Measurements from ENCODE around the gene DCTN3.

Gene DCTN3

GRCh38 chr9:34620061-34620994 lies at the start of gene DCTN3:
DCTN3 (minus strand) TSS chr9:34620495; CDS start chr9:34620464, 31 bp downstream.
- DNase-seq = peak; percentile 89

- DNase-seq = peak; percentile 52
These were observed 45.3 kb upstream of the DCTN3 start for GRCh38 chr9:34665381-34666250.

DNA sequence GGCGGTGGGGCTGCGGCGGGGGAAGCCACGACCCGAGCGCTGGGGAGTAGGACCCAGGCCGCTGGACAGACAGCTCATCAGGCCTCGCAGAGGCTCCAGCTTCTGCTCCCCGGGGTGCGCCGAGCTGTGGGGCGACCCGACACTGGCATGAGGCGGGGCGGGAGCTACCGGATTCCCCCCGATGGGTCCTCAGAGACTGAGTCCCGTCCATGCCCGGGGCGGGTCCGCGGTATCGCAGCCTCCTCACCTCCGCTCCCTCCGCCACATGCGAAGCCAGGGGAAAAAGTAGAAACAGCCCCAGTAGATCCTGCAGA lies 44.7 kb upstream of the DCTN3 start:
- DNase-seq = no peak

DNA sequence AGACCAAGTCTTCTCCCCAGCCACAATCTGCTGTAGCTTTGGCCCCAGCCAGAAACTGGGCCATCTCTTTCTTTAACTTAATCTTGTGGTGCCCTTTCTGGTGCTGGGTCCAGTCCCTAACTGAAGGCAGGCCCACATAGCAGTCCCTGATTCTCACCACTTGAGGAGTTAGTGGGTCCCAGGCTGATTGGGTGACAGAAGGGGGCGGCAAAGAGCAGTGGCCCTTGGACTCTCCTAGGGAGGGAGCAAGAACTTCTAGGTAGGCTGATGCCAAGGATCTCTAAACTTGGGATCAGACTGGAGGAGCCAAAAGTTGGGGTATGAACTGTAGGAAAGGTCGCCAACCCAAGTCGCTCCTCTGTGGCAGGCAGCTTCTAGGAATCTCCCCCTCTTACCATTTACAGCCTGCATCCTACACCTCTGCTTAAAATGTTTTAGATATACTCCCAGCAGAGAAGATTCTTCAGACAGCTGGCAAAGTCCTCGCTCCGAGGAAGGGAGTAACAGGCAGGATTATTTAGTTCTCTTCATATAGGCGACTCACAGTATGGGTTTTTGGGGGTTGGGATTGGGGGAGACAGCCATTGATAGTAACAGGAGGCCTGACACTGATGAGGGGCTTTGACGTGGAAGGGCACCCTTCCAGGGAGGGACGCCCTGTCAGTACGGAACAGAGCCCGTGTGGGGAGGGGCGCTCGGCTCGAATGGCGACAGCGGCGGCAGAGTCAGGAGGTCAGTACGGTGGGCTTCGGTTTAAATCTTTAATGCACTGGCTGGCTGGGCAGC lies 44.2 kb upstream of the DCTN3 start:
- DNase-seq = peak; percentile 45

DNA sequence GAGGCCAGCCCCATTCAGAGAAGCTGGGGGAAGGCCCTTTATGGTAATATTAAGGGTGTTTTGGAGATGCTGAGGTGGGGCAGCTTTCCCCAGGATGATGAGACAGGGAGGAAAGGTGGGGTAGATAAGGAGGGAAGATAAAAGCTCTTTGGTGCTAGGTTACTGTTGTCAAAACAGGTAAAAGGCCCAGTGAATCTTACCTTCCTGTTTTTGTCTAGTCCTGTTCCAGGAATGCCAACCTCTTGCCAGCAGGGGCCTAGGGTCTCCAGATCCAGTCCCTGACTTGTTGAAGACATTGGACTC lies 43.0 kb upstream of the DCTN3 start:
- no peak for DNase-seq

GRCh38 chr9:34662526-34663302 lies 42.4 kb upstream of the DCTN3 start, which contains the start of gene CCL27:
CCL27 (minus strand) TSS chr9:34662657; CDS start chr9:34662633, 24 bp downstream.
- no peak for DNase-seq

GRCh38 chr9:34659592-34660253 lies 39.4 kb upstream of the DCTN3 start:
- peak; percentile 48 for DNase-seq

GRCh38 chr9:34658461-34658860 lies 38.2 kb upstream of the DCTN3 start:
- no peak for DNase-seq

DNA sequence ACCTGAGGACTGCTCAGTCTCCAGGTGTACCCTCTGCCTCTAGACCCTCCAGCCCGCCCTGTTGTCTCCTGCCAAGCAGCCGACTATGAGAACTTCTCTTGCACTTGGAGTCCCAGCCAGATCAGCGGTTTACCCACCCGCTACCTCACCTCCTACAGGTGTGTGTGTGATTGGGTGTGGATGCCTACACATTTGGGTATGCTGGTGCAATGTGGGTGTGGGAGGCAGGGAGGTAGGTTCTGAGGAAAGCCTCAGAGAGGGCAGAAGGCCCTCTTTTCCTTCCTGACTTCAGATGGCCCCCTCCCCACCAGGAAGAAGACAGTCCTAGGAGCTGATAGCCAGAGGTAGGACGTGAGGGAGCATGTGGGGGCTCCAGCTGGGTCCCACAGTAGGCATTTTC lies 36.7 kb upstream of the DCTN3 start:
- DNase-seq = no peak

GRCh38 chr9:34655394-34655793 lies 35.1 kb upstream of the DCTN3 start:
- DNase-seq = no peak

- DNase-seq = peak; percentile 88
These were observed 34.2 kb upstream of the DCTN3 start for GRCh38 chr9:34654323-34655051.

DNA sequence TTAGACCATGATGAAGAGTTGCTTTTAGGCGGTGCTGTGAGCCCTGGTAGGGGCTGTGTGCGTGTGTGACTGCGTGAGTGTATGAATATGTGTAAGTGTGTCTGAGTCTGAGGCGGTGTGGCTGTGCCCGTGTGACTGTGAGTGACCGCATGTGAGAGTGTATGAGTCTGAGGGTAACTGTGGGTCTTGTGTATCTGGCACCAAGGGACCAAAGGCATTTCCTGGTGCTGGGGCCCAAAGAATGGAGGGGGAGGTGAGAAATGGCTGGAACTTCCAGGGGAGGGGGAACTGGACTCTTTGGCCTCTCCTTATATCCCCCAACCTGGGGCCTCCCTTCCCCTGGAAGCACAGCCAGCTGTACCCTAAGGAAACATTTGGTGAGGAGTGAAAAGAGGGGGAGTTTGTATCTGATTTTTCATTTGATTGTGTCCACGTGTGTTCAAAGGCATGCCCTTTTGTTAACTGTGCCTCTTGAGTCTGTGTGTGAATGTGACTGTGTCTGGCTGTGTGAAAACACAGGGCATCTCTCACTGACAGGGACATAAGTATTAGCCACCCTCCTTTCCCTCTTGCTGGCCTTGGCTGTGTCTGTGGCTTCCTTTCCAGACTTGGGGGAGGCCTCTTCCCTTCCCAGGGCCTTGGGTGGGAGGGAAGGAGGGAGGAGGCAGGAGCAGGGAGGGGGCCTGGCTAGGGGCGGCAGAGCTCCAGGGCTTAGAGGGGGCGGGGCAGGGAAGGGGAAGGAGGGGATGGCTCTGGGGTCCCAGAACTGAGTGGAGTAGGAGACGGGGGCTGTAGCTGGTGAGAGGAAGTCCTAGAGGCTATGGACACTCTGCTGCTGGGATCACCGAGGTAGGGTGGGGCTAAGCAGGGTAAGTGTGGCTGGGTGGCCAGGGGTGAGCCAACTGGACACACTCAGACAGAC lies 33.1 kb upstream of the DCTN3 start:
- DNase-seq = no peak

- DNase-seq = no peak
These were observed 32.3 kb upstream of the DCTN3 start for GRCh38 chr9:34652602-34653000.

DNA sequence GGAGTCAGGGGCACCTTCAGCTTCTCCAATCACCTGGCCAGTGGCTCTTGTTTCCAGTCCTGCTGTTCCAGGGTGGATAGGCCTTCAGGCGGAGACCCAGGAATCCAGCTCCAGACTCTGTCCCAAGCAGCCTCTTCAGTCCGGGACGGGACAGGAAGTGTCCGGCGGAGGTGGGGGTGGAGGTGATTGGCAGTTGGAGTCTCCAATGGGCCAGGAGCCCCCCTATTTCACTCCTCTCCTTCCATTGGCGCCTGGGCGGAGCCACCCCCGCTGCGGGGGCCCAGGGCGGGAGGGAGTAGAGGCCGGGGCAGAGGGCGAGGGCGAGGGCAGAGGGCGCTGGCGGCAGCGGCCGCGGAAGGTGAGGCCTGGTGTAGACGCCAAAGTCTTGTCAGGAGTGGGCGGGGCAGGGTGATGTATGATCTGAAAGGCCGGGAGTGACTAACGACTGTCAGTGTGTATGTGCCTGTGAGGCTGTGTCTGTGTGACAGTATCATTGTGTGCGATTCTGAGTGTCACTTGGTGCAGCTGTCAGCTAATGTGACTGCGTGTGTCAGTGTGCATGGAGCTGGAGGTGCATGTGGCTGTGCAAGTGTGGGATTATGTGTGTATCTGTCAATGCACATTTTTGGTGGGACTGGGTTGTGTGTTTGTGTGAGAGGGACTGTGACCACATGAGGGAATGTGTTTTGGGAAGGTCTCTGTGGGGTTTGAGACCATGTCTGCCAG lies 31.7 kb upstream of the DCTN3 start, which contains the start of gene IL11RA:
TSS of gene IL11RA (plus strand) at position 310 of the 726 bp plus-strand sequence. CDS start 3,033 bp downstream, outside the sequence.
- DNase-seq = peak; percentile 27

GRCh38 chr9:34651321-34651720 lies 31.0 kb upstream of the DCTN3 start:
- no peak for DNase-seq

GRCh38 chr9:34650816-34651215 lies 30.5 kb upstream of the DCTN3 start:
- DNase-seq = no peak

DNA sequence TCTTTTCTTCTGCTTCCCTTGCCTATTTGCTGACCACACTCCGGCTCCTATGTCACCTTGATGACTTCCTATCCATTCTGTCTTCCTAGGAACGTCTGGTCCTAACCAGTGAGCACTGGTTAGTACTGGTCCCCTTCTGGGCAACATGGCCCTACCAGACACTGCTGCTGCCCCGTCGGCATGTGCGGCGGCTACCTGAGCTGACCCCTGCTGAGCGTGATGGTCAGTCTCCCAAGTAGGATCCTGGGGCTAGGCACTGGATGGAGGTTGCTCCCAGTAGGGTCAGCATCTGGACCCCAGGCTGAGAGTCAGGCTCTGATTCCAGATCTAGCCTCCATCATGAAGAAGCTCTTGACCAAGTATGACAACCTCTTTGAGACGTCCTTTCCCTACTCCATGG lies 28.4 kb upstream of the DCTN3 start:
- no peak for DNase-seq

- DNase-seq = no peak
These were observed 27.4 kb upstream of the DCTN3 start for GRCh38 chr9:34647651-34648050.

- no peak for DNase-seq
These were observed 26.7 kb upstream of the DCTN3 start for GRCh38 chr9:34647084-34647403.

All from DMS 273 treated with DMSO at 0.1 percent for 48 hours (cell line).